HepG2 (cell line): ENCODE data around the gene ANKRD40. TPM values are rescaled to one million over a fixed set of nuclear protein-coding genes. Genes with fewer than 3 reads are reported as not detected.
A peak's percentile ranks its signal among the peaks of the same experiment; 100 is the strongest.

Experiments used
- ELF3 ChIP-seq: IDR thresholded peaks from 2 replicates; pipeline ENCODE4 v1.6.1; 2016; ENCODE audit warnings: missing genetic modification reagents, missing compliant biosample characterization
- GATAD2A ChIP-seq: IDR thresholded peaks from 2 replicates; pipeline ENCODE4 v1.6.1; 2016
- HES4 ChIP-seq: sonication (generic); formaldehyde crosslinking; IDR thresholded peaks from 2 replicates; pipeline ENCODE4 v1.9.0; 2021; ENCODE audit warnings: mild to moderate bottlenecking, missing genetic modification reagents, borderline replicate concordance
- RARG ChIP-seq: sonication (generic); formaldehyde crosslinking; IDR thresholded peaks from 2 replicates; pipeline ENCODE4 v1.4.0; 2020; ENCODE audit warnings: low read depth, mild to moderate bottlenecking, missing genetic modification reagents
- RBAK ChIP-seq: sonication (generic); formaldehyde crosslinking; IDR thresholded peaks from 2 replicates; pipeline ENCODE4 v1.5.1; 2020; ENCODE audit warnings: mild to moderate bottlenecking, missing genetic modification reagents
- RORA ChIP-seq: sonication (generic); formaldehyde crosslinking; IDR thresholded peaks from 2 replicates; pipeline ENCODE4 v1.5.0; 2020; ENCODE audit warnings: mild to moderate bottlenecking, missing genetic modification reagents, moderate library complexity
- SALL1 ChIP-seq: sonication (generic); formaldehyde crosslinking; IDR thresholded peaks from 2 replicates; pipeline ENCODE4 v1.8.0; 2022; ENCODE audit warnings: mild to moderate bottlenecking, missing genetic modification reagents
- SAP130 ChIP-seq: IDR thresholded peaks from 2 replicates; pipeline ENCODE4 v1.6.1; 2016; ENCODE audit warnings: low read depth
- SP140L ChIP-seq: sonication (generic); formaldehyde crosslinking; IDR thresholded peaks from 2 replicates; pipeline ENCODE4 v1.4.0; 2020; ENCODE audit warnings: missing genetic modification reagents, borderline replicate concordance
- SRF ChIP-seq: IDR thresholded peaks from 2 replicates; pipeline ENCODE4 v1.6.1; 2011; ENCODE audit warnings: mild to moderate bottlenecking, low read depth, low read length, moderate library complexity
- TBP ChIP-seq: sonication (generic); formaldehyde crosslinking; IDR thresholded peaks from 2 replicates; pipeline ENCODE4 v1.5.0; 2020; ENCODE audit warnings: missing genetic modification reagents
- TFAP4 ChIP-seq: sonication (generic); IDR thresholded peaks from 2 replicates; pipeline ENCODE4 v1.6.1; 2016; ENCODE audit warnings: low read depth, borderline replicate concordance
- ZBTB20 ChIP-seq: sonication (generic); formaldehyde crosslinking; IDR thresholded peaks from 2 replicates; pipeline ENCODE4 v1.8.1; 2023; ENCODE audit warnings: missing genetic modification reagents, low read depth, mild to moderate bottlenecking, borderline replicate concordance
- ZMYM3 ChIP-seq: sonication (generic); formaldehyde crosslinking; IDR thresholded peaks from 2 replicates; pipeline ENCODE4 v1.5.1; 2020; ENCODE audit warnings: mild to moderate bottlenecking, missing genetic modification reagents
- ZNF260 ChIP-seq: sonication (generic); formaldehyde crosslinking; IDR thresholded peaks from 2 replicates; pipeline ENCODE4 v1.4.0; 2020; ENCODE audit warnings: missing genetic modification reagents, low read depth, mild to moderate bottlenecking, borderline replicate concordance
- ZNF263 ChIP-seq: sonication (generic); formaldehyde crosslinking; IDR thresholded peaks from 2 replicates; pipeline ENCODE4 v1.4.0; 2020; ENCODE audit warnings: missing genetic modification reagents
- ZNF383 ChIP-seq: sonication (generic); formaldehyde crosslinking; IDR thresholded peaks from 2 replicates; pipeline ENCODE4 v1.4.0; 2020; ENCODE audit warnings: missing genetic modification reagents, mild to moderate bottlenecking, borderline replicate concordance
- ZNF414 ChIP-seq: sonication (generic); formaldehyde crosslinking; IDR thresholded peaks from 2 replicates; pipeline ENCODE4 v1.5.0; 2020; ENCODE audit warnings: missing genetic modification reagents
- ZNF431 ChIP-seq: sonication (generic); formaldehyde crosslinking; IDR thresholded peaks from 2 replicates; pipeline ENCODE4 v1.9.0; 2022; ENCODE audit warnings: missing genetic modification reagents, low read depth, mild to moderate bottlenecking, borderline replicate concordance
- ZNF441 ChIP-seq: sonication (generic); formaldehyde crosslinking; IDR thresholded peaks from 2 replicates; pipeline ENCODE4 v1.7.0; 2021; ENCODE audit warnings: missing genetic modification reagents, borderline replicate concordance
- ZNF567 ChIP-seq: sonication (generic); formaldehyde crosslinking; IDR thresholded peaks from 2 replicates; pipeline ENCODE4 v1.8.1; 2023; ENCODE audit warnings: mild to moderate bottlenecking, missing genetic modification reagents, borderline replicate concordance
- ZNF776 ChIP-seq: sonication (generic); formaldehyde crosslinking; IDR thresholded peaks from 2 replicates; pipeline ENCODE4 v1.4.0; 2020; ENCODE audit warnings: mild to moderate bottlenecking, missing genetic modification reagents
- ZNF839 ChIP-seq: sonication (generic); formaldehyde crosslinking; IDR thresholded peaks from 2 replicates; pipeline ENCODE4 v1.4.0; 2020; ENCODE audit warnings: missing genetic modification reagents, mild to moderate bottlenecking, borderline replicate concordance
- polyA plus RNA-seq, 8 experiments: library from polyadenylated mRNA; depleted of rRNA in 3 of 8; stranded (reverse) in 7 of 8; unstranded in 1 of 8; fragments of >200 nt; fragmentation: Illumina TruSeq in 4 of 8; extraction: Trizol in 4 of 8; gene quantifications; 2 replicates each; pipeline versions ENCODE4 v1.2.1 to v1.2.3, GENCODE V29; 2011 to 2016; ENCODE audit warnings: low read depth in 4 of 8, missing spikeins in 1 of 8, mixed read lengths in 1 of 8; ENCODE audit not compliant: insufficient read depth in 1 of 8
- total RNA-seq, 5 experiments: library from RNA; depleted of rRNA; stranded (reverse); fragments of >200 nt; fragmentation: Illumina TruSeq; extraction: Trizol; gene quantifications; 2 replicates each; pipeline ENCODE4 v1.2.3, GENCODE V29; 2016; ENCODE audit warnings: low read depth in 1 of 5
- TF ChIP-seq, protein P1 (sequence below): sonication (generic); formaldehyde crosslinking; conservative IDR thresholded peaks from 2 replicates; pipeline ENCODE4 v1.5.0; 2020; ENCODE audit warnings: missing genetic modification reagents
- TF ChIP-seq, protein P2 (sequence below): sonication (generic); formaldehyde crosslinking; IDR thresholded peaks from 2 replicates; pipeline ENCODE4 v1.5.1; 2020; ENCODE audit warnings: mild to moderate bottlenecking, moderate library complexity, missing genetic modification reagents

ANKRD40 gene
- total and polyA plus RNA-seq, 2 of the 13 experiments (the other 11 are each of a cell fraction or from before 2014, with no cell fraction given): 35.0 to 46.4 TPM

GRCh38 chr17:50708050-50709000, 611 bp upstream of the ANKRD40 start (continued):
- TF ChIP-seq, protein P1, sequence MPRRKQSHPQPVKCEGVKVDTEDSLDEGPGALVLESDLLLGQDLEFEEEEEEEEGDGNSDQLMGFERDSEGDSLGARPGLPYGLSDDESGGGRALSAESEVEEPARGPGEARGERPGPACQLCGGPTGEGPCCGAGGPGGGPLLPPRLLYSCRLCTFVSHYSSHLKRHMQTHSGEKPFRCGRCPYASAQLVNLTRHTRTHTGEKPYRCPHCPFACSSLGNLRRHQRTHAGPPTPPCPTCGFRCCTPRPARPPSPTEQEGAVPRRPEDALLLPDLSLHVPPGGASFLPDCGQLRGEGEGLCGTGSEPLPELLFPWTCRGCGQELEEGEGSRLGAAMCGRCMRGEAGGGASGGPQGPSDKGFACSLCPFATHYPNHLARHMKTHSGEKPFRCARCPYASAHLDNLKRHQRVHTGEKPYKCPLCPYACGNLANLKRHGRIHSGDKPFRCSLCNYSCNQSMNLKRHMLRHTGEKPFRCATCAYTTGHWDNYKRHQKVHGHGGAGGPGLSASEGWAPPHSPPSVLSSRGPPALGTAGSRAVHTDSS (CRISPR knock-in tag): 0 out of 2 replicates have a peak, but pooled peaks have one; percentile 17
- peak; percentile 35 for TF ChIP-seq SAP130 (CRISPR knock-in tag)
- 0 out of 2 replicates have a peak, but pooled peaks have one; percentile 66 for TF ChIP-seq ZNF567 (CRISPR knock-in tag)
- TF ChIP-seq TBP (CRISPR knock-in tag): no peak
- 0 out of 2 replicates have a peak, but pooled peaks have one; percentile 16 for TF ChIP-seq ZBTB20 (CRISPR knock-in tag)
- no peak for TF ChIP-seq HES4 (CRISPR knock-in tag)
- TF ChIP-seq, protein P2, sequence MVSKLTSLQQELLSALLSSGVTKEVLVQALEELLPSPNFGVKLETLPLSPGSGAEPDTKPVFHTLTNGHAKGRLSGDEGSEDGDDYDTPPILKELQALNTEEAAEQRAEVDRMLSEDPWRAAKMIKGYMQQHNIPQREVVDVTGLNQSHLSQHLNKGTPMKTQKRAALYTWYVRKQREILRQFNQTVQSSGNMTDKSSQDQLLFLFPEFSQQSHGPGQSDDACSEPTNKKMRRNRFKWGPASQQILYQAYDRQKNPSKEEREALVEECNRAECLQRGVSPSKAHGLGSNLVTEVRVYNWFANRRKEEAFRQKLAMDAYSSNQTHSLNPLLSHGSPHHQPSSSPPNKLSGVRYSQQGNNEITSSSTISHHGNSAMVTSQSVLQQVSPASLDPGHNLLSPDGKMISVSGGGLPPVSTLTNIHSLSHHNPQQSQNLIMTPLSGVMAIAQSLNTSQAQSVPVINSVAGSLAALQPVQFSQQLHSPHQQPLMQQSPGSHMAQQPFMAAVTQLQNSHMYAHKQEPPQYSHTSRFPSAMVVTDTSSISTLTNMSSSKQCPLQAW: 0 out of 2 replicates have a peak, but pooled peaks have one; percentile 6
- TF ChIP-seq RARG (CRISPR knock-in tag): no peak; the same call in 1 of the 2 replicates
- TF ChIP-seq RORA (CRISPR knock-in tag): 0 out of 2 replicates have a peak, but pooled peaks have one; percentile 1
- no peak for TF ChIP-seq ZNF776 (CRISPR knock-in tag)
- TF ChIP-seq ZNF260 (CRISPR knock-in tag): no peak
- TF ChIP-seq SALL1 (CRISPR knock-in tag): no peak
- TF ChIP-seq TFAP4: 0 out of 2 replicates have a peak, but pooled peaks have one; percentile 4
- TF ChIP-seq ZNF383 (CRISPR knock-in tag): 0 out of 2 replicates have a peak, but pooled peaks have one; percentile 82
- peak; percentile 6; the same call in 1 of the 2 replicates for TF ChIP-seq GATAD2A (CRISPR knock-in tag)
- 0 out of 2 replicates have a peak, but pooled peaks have one; percentile 37 for TF ChIP-seq ELF3 (CRISPR knock-in tag)
- no peak for TF ChIP-seq ZNF839 (CRISPR knock-in tag)
- TF ChIP-seq ZNF431 (CRISPR knock-in tag): no peak
- TF ChIP-seq ZNF414 (CRISPR knock-in tag): 0 out of 2 replicates have a peak, but pooled peaks have one; percentile 0
- 0 out of 2 replicates have a peak, but pooled peaks have one; percentile 14 for TF ChIP-seq SP140L (CRISPR knock-in tag)
- TF ChIP-seq SRF: peak; percentile 45
- no peak; the same call in 1 of the 2 replicates for TF ChIP-seq ZMYM3 (CRISPR knock-in tag)
- TF ChIP-seq ZNF263 (CRISPR knock-in tag): peak; percentile 16; the same call in 1 of the 2 replicates
- no peak for TF ChIP-seq RBAK (CRISPR knock-in tag)
- peak; percentile 8; the same call in 1 of the 2 replicates for TF ChIP-seq ZNF441 (CRISPR knock-in tag)
